22Rv1 (cell line): ENCODE results near the gene FERD3L.

Experiments
- CTCF ChIP-seq: fragments of 450-650 bp; IDR thresholded peaks from 2 replicates; pipeline ENCODE4 v1.5.1; 2017; ENCODE audit warnings: mild to moderate bottlenecking
- ZFX ChIP-seq: fragments of 450-650 bp; IDR thresholded peaks from 2 replicates; pipeline ENCODE4 v1.6.1; 2017; ENCODE audit warnings: antibody characterized with exemption, borderline replicate concordance

GRCh38 chr7:19101909-19102308 lies 43.3 kb downstream of the FERD3L start:
- TF ChIP-seq CTCF (no peak), ZFX (no peak)
